ENCODE measurements around the gene ZFAND2A.

GRCh38 chr7:1152492-1152891 is 7.5 kb downstream of the ZFAND2A start:
- TF ChIP-seq NFYB (CRISPR knock-in tag; conservative IDR thresholded peaks at IDR 0.05; ENCODE audit: low read depth) = no peak
- TF ChIP-seq, protein P1, sequence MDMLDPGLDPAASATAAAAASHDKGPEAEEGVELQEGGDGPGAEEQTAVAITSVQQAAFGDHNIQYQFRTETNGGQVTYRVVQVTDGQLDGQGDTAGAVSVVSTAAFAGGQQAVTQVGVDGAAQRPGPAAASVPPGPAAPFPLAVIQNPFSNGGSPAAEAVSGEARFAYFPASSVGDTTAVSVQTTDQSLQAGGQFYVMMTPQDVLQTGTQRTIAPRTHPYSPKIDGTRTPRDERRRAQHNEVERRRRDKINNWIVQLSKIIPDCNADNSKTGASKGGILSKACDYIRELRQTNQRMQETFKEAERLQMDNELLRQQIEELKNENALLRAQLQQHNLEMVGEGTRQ (CRISPR knock-in tag; IDR thresholded peaks at IDR 0.05) = no peak
- no peak for TF ChIP-seq NR2C2 (CRISPR knock-in tag; IDR thresholded peaks at IDR 0.05)
- no peak for TF ChIP-seq CBFB (CRISPR knock-in tag; IDR thresholded peaks at IDR 0.05; ENCODE audit: low read depth)
- TF ChIP-seq ESRRA (CRISPR knock-in tag; IDR thresholded peaks at IDR 0.05; ENCODE audit: borderline replicate concordance) = no peak
- TF ChIP-seq, protein P2, sequence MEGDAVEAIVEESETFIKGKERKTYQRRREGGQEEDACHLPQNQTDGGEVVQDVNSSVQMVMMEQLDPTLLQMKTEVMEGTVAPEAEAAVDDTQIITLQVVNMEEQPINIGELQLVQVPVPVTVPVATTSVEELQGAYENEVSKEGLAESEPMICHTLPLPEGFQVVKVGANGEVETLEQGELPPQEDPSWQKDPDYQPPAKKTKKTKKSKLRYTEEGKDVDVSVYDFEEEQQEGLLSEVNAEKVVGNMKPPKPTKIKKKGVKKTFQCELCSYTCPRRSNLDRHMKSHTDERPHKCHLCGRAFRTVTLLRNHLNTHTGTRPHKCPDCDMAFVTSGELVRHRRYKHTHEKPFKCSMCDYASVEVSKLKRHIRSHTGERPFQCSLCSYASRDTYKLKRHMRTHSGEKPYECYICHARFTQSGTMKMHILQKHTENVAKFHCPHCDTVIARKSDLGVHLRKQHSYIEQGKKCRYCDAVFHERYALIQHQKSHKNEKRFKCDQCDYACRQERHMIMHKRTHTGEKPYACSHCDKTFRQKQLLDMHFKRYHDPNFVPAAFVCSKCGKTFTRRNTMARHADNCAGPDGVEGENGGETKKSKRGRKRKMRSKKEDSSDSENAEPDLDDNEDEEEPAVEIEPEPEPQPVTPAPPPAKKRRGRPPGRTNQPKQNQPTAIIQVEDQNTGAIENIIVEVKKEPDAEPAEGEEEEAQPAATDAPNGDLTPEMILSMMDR (IDR thresholded peaks at IDR 0.05) = no peak
- TF ChIP-seq NFE2L1 (CRISPR knock-in tag; IDR thresholded peaks at IDR 0.05) = no peak
- no peak for TF ChIP-seq NR3C1 (CRISPR knock-in tag; conservative IDR thresholded peaks at IDR 0.05; ENCODE audit: low read depth)

All from WTC11 (cell line).